ENCODE data around the gene CISH.

DNA sequence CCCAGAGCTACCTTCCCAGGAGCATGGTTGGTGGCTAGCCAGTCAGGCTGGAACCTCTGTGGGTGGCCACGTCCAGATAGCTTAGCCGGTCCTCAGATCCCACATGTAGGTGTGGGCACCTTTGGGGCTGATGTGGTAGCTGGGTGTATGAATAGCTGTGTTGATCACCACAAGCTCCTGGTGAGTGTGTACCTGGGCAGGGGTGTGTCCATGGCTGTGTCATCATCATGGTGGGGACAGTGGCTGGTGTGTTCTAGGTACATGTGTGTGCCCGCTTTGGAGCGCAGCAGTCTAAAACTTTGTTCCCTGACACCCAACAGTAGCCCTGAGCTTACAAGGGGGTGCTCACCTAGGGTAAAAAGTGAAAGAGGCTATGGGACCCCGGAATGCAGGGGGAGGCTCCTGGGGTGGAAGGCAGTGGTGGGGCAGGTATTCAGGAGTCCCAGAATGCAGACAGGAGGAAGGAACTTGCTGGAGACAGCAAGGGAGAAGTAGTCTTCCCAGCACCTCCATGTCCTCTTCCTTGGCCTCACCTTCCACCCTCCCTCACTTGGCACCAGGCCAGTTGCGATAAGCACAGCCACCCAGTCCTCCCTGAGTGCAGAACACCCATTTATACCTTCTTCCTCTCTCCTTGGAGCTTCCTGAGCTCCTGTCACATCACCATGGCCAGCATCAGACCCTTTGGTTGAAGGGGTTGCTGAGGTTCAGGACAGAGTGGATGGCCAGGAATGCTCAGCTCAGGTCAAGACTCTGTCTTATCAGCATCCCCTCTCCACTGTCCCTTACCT is 1.2 kb downstream of the CISH start:
- TF ChIP-seq CTCF (conservative IDR thresholded peaks at IDR 0.05) (no peak), ZFX (IDR thresholded peaks at IDR 0.05) (no peak)
